ENCODE results near the gene WFDC5. TPM values are rescaled to one million over a fixed set of nuclear protein-coding genes. Genes with fewer than 3 reads are reported as not detected.

The WFDC5 gene
- total and polyA plus RNA-seq, 4 donors = not detected

- no peak overlapping the region for H3K4me3 ChIP-seq (ENCODE audit: low read depth in 1 of 3, low read length in 3 of 3)
- H3K27me3 ChIP-seq (ENCODE audit: control insufficient read depth in 4 of 4, insufficient read depth in 4 of 4, low read length in 3 of 4) = no peaks in the 10 kb centered on the region
- peaks cover 4 to 11% (median 7%) of the 10 kb centered on the region in 4 donors for H3K4me1 ChIP-seq (ENCODE audit: control insufficient read depth in 4 of 4, insufficient read depth in 4 of 4, low read length in 3 of 4)
- no peak overlapping the region for H3K27ac ChIP-seq (ENCODE audit: low read depth in 1 of 2, low read length in 2 of 2)
- H3K9ac ChIP-seq (ENCODE audit: low read depth in 1 of 2, low read length in 2 of 2) = no peak overlapping the region
- no peaks in the 10 kb centered on the region for H3K9me3 ChIP-seq (ENCODE audit: control insufficient read depth in 4 of 4, low read length in 3 of 4)
- no peak for DNase-seq (ENCODE audit: low spot score)
- 86% methylated on average over 2 of the region's 2 CpGs for WGBS
- H3K36me3 ChIP-seq (ENCODE audit: control insufficient read depth in 4 of 4, insufficient read depth in 3 of 4, low read depth in 1 of 4, low read length in 3 of 4) = no peaks in the 10 kb centered on the region
- TF ChIP-seq NR2F2 (IDR thresholded peaks at IDR 0.05) (no peak), REST (IDR thresholded peaks at IDR 0.05) (no peak), JUND (IDR thresholded peaks at IDR 0.05) (no peak), FOXA1 (IDR thresholded peaks at IDR 0.05) (no peak), FOXA2 (IDR thresholded peaks at IDR 0.05) (no peak)
These were observed 9.7 kb downstream of the WFDC5 start for GRCh38 chr20:45105317-45105716.

- H3K27ac ChIP-seq (ENCODE audit: low read depth in 1 of 2, low read length in 2 of 2) = no peak overlapping the region
- H3K4me3 ChIP-seq (ENCODE audit: low read depth in 1 of 3, low read length in 3 of 3) = no peak overlapping the region
- WGBS = 70% methylated on average over 5 of the region's 5 CpGs
- H3K27me3 ChIP-seq (ENCODE audit: control insufficient read depth in 4 of 4, insufficient read depth in 4 of 4, low read length in 3 of 4) = no peaks in the 10 kb centered on the region
- H3K9ac ChIP-seq (ENCODE audit: low read depth in 1 of 2, low read length in 2 of 2) = no peak overlapping the region
- no peaks in the 10 kb centered on the region for H3K36me3 ChIP-seq (ENCODE audit: control insufficient read depth in 4 of 4, insufficient read depth in 3 of 4, low read depth in 1 of 4, low read length in 3 of 4)
- TF ChIP-seq GABPA (IDR thresholded peaks at IDR 0.05 in 1 of 2, conservative IDR thresholded peaks at IDR 0.05 in 1 of 2) (no peak), EGR1 (IDR thresholded peaks at IDR 0.05; ENCODE audit: low read depth in 2 of 2) (no peak), YY1 (IDR thresholded peaks at IDR 0.05) (no peak), FOXA1 (IDR thresholded peaks at IDR 0.05) (no peak), FOXA2 (IDR thresholded peaks at IDR 0.05) (no peak), RXRA (IDR thresholded peaks at IDR 0.05) (no peak), REST (IDR thresholded peaks at IDR 0.05) (no peak), CTCF (IDR thresholded peaks at IDR 0.05; ENCODE audit: low read depth, low read length, missing input control) (no peak), NR2F2 (IDR thresholded peaks at IDR 0.05) (no peak), JUND (IDR thresholded peaks at IDR 0.05) (no peak), HNF4G (IDR thresholded peaks at IDR 0.05) (no peak), SP1 (IDR thresholded peaks at IDR 0.05) (no peak), TAF1 (conservative IDR thresholded peaks at IDR 0.05) (no peak), HNF4A (conservative IDR thresholded peaks at IDR 0.05) (no peak)
- TF ChIP-seq, protein P1, sequence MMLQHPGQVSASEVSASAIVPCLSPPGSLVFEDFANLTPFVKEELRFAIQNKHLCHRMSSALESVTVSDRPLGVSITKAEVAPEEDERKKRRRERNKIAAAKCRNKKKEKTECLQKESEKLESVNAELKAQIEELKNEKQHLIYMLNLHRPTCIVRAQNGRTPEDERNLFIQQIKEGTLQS (IDR thresholded peaks at IDR 0.05) = no peak
- TF ChIP-seq, protein P2, sequence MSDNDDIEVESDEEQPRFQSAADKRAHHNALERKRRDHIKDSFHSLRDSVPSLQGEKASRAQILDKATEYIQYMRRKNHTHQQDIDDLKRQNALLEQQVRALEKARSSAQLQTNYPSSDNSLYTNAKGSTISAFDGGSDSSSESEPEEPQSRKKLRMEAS (IDR thresholded peaks at IDR 0.05) = no peak
- TF ChIP-seq, protein P3, sequence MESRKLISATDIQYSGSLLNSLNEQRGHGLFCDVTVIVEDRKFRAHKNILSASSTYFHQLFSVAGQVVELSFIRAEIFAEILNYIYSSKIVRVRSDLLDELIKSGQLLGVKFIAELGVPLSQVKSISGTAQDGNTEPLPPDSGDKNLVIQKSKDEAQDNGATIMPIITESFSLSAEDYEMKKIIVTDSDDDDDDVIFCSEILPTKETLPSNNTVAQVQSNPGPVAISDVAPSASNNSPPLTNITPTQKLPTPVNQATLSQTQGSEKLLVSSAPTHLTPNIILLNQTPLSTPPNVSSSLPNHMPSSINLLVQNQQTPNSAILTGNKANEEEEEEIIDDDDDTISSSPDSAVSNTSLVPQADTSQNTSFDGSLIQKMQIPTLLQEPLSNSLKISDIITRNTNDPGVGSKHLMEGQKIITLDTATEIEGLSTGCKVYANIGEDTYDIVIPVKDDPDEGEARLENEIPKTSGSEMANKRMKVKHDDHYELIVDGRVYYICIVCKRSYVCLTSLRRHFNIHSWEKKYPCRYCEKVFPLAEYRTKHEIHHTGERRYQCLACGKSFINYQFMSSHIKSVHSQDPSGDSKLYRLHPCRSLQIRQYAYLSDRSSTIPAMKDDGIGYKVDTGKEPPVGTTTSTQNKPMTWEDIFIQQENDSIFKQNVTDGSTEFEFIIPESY (IDR thresholded peaks at IDR 0.05) = no peak
- H3K4me1 ChIP-seq (ENCODE audit: control insufficient read depth in 4 of 4, insufficient read depth in 4 of 4, low read length in 3 of 4) = peaks cover 4 to 11% (median 7%) of the 10 kb centered on the region in 4 donors
- no peaks in the 10 kb centered on the region for H3K9me3 ChIP-seq (ENCODE audit: control insufficient read depth in 4 of 4, low read length in 3 of 4)
- DNase-seq (ENCODE audit: low spot score) = no peak
These were observed 10.2 kb downstream of the WFDC5 start for GRCh38 chr20:45104786-45105185.
